Prostate gland (tissue), 2 donors: ENCODE measurements around the gene PPFIBP2. TPM values are rescaled to one million over a fixed set of nuclear protein-coding genes. Genes with fewer than 3 reads are reported as not detected.

Experiments
- DNase-seq: peaks from one replicate; pipeline ENCODE4 v3.0.0-alpha.2; 2019; ENCODE audit warnings: low spot score
- H3K27ac ChIP-seq, 2 donors: fragments of 200-600 bp; sonication (generic); 2 replicates each; pipeline ENCODE4 v1.5.1; 2017 to 2019
- H3K27me3 ChIP-seq: fragments of 200-600 bp; sonication (generic); replicated peaks from 2 replicates; pipeline ENCODE4 v1.5.1; 2019; ENCODE audit not compliant: insufficient read depth
- H3K36me3 ChIP-seq, 2 donors: fragments of 200-600 bp; sonication (generic); 1 replicate in 1 of 2; 2 replicates in 1 of 2; pipeline versions ENCODE4 v1.5.1 to v1.8.1; 2017 to 2019
- H3K4me1 ChIP-seq: fragments of 200-600 bp; sonication (generic); replicated peaks from 2 replicates; pipeline ENCODE4 v1.5.1; 2019
- H3K4me3 ChIP-seq, 2 donors: fragments of 200-600 bp; sonication (generic); 2 replicates each; pipeline ENCODE4 v1.5.1; 2017 to 2019
- H3K9me3 ChIP-seq: fragments of 200-600 bp; sonication (generic); 2 replicates; pipeline ENCODE4 v1.5.1; 2017
- CTCF ChIP-seq, 4 experiments: fragments of 200-600 bp in 2 of 4; fragments of 450-650 bp in 2 of 4; sonication (generic) in 2 of 4; IDR thresholded peaks; 1 replicate in 3 of 4; 2 replicates in 1 of 4; pipeline ENCODE4 v1.5.1; 2016 to 2019; ENCODE audit warnings: antibody characterized with exemption in 4 of 4, mild to moderate bottlenecking in 2 of 4, moderate library complexity in 2 of 4
- POLR2A ChIP-seq: fragments of 450-650 bp; IDR thresholded peaks from one replicate; pipeline ENCODE4 v1.6.1; 2016; ENCODE audit warnings: antibody characterized with exemption, mild to moderate bottlenecking
- POLR2AphosphoS5 ChIP-seq: sonication (generic); formaldehyde crosslinking; IDR thresholded peaks from one replicate; pipeline ENCODE4 v1.6.1; 2017; ENCODE audit warnings: antibody characterized with exemption
- WGBS: methylation state at CpG from one replicate; pipeline ENCODE4 v1.1.5; 2018; 5-methylcytosine and 5-hydroxymethylcytosine counted together
- intact Hi-C: fragments of 100-400 bp; cut with DNase I; formaldehyde crosslinking; loops from one replicate; pipeline ENCODE4 v1.14.2; 2022
- total RNA-seq, 2 donors: library from RNA; depleted of rRNA; stranded (reverse); fragments of >200 nt; gene quantifications; one replicate each; pipeline ENCODE4 v1.1.0, GENCODE V29; 2016

The PPFIBP2 gene
- total RNA-seq, 2 donors from 2014 or later: 76.3 to 88.3 TPM

GRCh38 chr11:7673724-7674434 is 160.1 kb downstream of the PPFIBP2 start:
- TF ChIP-seq CTCF (IDR thresholded peaks at IDR 0.05): no peak
- no peak for TF ChIP-seq POLR2AphosphoS5
- no peak for TF ChIP-seq POLR2A
- no peaks in the 10 kb centered on the region for H3K36me3 ChIP-seq
- H3K4me1 ChIP-seq: peaks cover 3% of the 10 kb centered on the region
- peak overlapping the region; percentile 52 to 73 for H3K27ac ChIP-seq
- no peaks in the 10 kb centered on the region for H3K9me3 ChIP-seq
- no peak for DNase-seq
- no peaks in the 10 kb centered on the region for H3K27me3 ChIP-seq
- H3K4me3 ChIP-seq: peak overlapping the region; percentile 46 to 58
- WGBS: 4% methylated on average over 56 of the region's 72 CpGs
- intact Hi-C loops: no loop called here

GRCh38 chr11:7675631-7676030 is 161.8 kb downstream of the PPFIBP2 start:
- TF ChIP-seq POLR2AphosphoS5 (no peak), POLR2A (no peak), CTCF (IDR thresholded peaks at IDR 0.05) (no peak)
- WGBS: over 99% methylated on average over 3 of the region's 3 CpGs
- Histone ChIP-seq H3K9me3 (no peaks in the 10 kb centered on the region), H3K4me3 (no peak overlapping the region), H3K27me3 (no peaks in the 10 kb centered on the region), H3K36me3 (no peaks in the 10 kb centered on the region), H3K4me1 (peaks cover 3% of the 10 kb centered on the region), H3K27ac (no peak overlapping the region)
- no peak for DNase-seq
- intact Hi-C loops: no loop called here

GRCh38 chr11:7677071-7677470 is 163.3 kb downstream of the PPFIBP2 start:
- Histone ChIP-seq H3K27ac (peak overlapping the region in 1 of 2 donors; percentile 21), H3K27me3 (no peaks in the 10 kb centered on the region)
- intact Hi-C loops: no loop called here

GRCh38 chr11:7677796-7678201 is 164.0 kb downstream of the PPFIBP2 start:
- peak; percentile 42 for TF ChIP-seq POLR2AphosphoS5
- no peak for TF ChIP-seq CTCF (IDR thresholded peaks at IDR 0.05)
- TF ChIP-seq POLR2A: no peak
- no peaks in the 10 kb centered on the region for H3K4me1 ChIP-seq
- WGBS: 11% methylated on average over 4 of the region's 4 CpGs

More at GRCh38 chr11:7677071-7677470, 163.3 kb downstream of the PPFIBP2 start:
- 14% methylated on average over 5 of the region's 5 CpGs for WGBS
- Histone ChIP-seq H3K36me3 (no peaks in the 10 kb centered on the region), H3K4me1 (no peaks in the 10 kb centered on the region), H3K9me3 (no peaks in the 10 kb centered on the region), H3K4me3 (no peak overlapping the region)
- DNase-seq: no peak
- no peak for TF ChIP-seq CTCF (IDR thresholded peaks at IDR 0.05)
- TF ChIP-seq POLR2A: no peak

GRCh38 chr11:7683571-7683970 is 169.8 kb downstream of the PPFIBP2 start:
- no peaks in the 10 kb centered on the region for H3K9me3 ChIP-seq
- 95% methylated on average over 2 of the region's 2 CpGs for whole genome bisulfite sequencing
- TF ChIP-seq CTCF (IDR thresholded peaks at IDR 0.05) (no peak), POLR2AphosphoS5 (no peak), POLR2A (no peak)
- H3K4me3 ChIP-seq: no peak overlapping the region
- no peaks in the 10 kb centered on the region for H3K27me3 ChIP-seq
- intact Hi-C loops: loop anchor here (10.0 kb wide), 1 partner anchor 589 kb away; no protein-coding TSS in a partner anchor
- no peaks in the 10 kb centered on the region for H3K4me1 ChIP-seq
- H3K36me3 ChIP-seq: no peaks in the 10 kb centered on the region
- no peak overlapping the region for H3K27ac ChIP-seq
- no peak for DNase-seq

More at GRCh38 chr11:7677796-7678201, 164.0 kb downstream of the PPFIBP2 start:
- no peak for DNase-seq
- H3K27me3 ChIP-seq: no peaks in the 10 kb centered on the region
- no peak overlapping the region for H3K4me3 ChIP-seq
- no peaks in the 10 kb centered on the region for H3K36me3 ChIP-seq
- no peaks in the 10 kb centered on the region for H3K9me3 ChIP-seq
- intact Hi-C loops: no loop called here
- peak overlapping the region in 1 of 2 donors; percentile 21 for H3K27ac ChIP-seq
